GM21381 (cell line): ENCODE results near the gene INSR.
"Not testable (repeated sequence)": the region's sequence is repeated elsewhere in the genome, so short reads cannot be mapped to it uniquely, and the experiment has no call there.

Experiments
- ATAC-seq: cut with Tn5 transposase; IDR thresholded peaks from one replicate; pipeline ENCODE4 v1.9.1; 2021; ENCODE audit warnings: mild to moderate bottlenecking, moderate library complexity; ENCODE audit not compliant: unreplicated experiment

INSR gene

DNA sequence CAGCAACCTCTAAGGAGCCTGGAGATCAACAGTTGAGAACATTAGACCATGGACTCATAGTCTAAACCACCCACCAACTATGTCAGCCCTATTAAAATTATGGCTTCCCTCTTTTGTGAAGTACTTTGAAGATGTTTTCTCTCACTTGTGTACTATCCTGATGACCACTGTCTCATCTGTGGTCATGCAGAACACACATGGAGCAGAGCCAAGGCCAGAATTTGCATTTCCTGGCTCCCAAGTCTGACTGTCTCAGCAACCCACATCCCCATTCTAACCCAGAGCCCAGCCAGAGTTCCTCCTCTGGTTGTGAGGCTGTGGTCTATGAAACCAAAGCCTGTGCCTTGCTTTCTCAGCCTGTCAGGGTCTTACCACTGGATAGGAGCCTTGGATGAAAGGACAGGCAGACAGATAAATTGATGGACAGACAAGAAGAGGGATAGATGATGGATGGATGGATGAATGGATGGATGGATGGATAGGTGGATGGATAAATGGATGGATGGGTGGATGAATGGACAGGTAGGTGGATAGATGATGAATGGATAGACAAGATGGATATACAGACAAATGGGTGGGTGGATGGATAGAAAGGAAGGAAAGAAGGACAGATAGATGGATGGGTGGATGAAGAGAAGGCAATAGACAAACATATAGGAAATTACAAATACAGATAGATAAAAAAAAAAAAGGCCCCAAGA lies 189.3 kb downstream of the INSR start:
- ATAC-seq, result no peak

DNA sequence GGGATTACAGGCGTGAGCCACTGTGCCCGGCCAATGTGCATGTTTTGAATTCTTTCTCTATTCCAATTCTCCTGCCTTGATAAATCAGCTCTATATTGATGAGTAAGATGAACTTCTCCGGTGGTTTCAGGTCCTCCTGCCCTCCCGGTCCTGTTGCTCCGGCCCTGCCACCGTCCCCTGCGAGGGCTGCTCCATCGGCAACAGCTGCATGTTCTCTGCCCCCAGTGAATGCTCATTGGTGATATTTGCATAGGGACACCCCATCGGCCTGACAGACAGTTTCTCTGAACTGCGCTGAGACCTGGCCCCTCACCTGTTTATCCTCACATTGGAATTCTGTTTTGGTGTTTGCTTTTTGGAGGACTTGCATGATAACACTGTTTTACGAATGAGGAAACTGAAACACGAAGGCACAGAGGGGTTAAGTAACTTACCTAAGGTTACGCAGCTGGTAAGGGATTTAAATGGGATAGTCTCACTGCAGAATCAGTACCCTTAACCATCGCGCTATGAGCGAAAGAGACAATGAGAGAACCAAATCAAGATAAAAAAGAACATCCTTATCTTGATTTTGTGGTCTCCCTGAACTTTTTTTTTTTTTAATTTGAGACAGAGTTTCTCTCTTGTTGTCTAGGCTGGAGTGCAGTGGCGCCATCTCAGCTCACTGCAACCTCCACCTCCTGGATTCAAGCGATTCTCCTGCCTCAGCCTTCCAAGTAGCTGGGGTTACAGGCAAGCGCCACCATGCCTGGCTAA lies 192.5 kb downstream of the INSR start:
- no peak for ATAC-seq

DNA sequence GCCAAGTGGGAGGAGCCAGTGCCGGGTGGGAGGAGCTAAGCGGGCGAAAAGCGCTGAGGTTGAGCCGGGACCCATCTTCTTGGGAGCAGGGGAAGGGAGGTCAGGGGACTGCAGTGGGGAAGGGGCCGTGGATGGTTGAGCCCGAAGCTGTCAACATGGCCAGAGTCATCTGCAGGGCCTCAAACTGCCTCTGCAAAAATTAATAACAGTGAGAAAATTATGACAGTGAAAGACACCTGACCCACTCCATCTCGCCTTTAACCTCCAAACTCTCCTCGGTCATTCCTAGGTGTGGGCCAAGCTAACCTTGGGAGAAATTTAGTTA lies 194.7 kb downstream of the INSR start:
- no peak for ATAC-seq

DNA sequence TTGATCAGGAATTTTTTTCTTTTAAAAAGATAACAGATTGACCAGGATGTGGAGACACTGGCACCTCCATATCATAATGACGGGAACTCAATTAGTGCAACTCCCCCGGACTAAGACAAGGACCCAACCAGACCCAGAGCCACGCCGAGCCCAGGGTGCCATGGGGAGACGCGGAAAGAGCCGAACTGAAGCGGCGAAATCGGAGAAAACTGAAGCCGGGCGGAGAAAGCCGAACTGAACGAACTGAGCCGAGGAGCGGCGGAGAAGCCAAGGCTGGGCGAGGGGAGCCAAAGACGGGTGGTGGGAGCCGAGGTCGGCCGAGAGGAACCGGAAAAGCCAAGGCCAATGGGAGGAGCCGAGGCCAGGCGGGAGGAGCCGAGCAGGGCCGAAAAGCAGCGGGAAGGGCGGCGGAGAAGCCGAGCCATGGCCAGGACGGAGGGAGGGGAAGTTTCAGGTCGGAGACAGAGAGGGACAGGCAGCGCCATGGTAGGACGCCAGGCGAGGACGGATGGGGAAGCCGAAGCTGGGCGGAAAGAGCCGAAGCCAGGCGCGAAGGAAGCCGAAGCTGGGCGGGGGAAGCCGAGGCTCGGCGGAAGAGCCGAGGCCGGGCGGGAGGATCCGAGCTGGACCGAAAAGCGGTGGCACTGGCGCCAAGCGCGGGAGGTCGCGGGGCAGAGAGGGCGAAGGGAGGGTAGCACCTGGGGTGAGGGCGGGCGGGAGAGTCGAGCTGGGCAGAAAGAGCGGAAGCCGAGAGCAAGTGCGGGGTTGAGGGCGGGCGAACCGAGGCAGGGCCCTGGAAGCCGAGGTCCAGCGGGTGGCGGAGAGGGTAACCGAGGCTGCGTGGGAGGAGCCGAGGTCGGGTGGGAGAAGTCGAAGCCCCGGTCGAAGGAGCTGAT lies 195.3 kb downstream of the INSR start:
- peak; percentile 86 for ATAC-seq

DNA sequence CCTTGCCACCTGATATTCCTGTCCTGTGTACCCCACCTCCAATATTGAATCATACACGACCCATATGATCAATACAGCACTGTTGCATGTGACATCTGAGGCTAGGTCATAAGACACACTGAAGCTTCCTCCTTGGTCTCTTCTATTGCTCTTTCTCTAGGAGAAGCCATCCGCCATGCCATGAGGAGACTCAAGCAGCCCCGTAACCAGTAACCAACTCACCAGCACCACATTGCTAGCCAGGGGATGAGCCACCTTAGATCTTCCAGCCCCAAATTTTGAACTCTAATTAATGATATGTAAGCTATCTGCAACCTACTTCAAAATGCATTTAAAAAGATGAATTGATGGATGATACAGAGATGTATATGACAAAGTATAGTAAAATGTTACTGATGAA lies 196.1 kb downstream of the INSR start:
- no peak for ATAC-seq

DNA sequence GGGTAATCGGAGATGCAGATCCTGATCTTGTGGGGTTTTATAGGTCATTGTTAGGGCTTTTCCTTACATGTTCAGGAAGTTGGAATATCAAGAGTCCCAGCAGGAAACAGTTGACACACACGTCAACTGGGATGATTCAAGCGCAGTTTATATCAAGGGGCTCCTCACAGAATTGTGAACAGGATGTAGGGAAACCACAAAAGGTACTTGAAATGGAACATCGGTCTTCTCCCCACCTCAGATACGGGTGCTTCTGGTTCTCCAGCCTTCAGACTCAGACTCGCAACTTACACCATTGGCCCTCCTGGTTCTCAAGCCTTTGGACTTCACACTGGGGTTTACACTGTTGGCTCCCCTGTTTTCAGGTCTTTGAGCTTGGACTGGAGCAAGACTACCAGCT lies 205.2 kb downstream of the INSR start:
- no peak for ATAC-seq

DNA sequence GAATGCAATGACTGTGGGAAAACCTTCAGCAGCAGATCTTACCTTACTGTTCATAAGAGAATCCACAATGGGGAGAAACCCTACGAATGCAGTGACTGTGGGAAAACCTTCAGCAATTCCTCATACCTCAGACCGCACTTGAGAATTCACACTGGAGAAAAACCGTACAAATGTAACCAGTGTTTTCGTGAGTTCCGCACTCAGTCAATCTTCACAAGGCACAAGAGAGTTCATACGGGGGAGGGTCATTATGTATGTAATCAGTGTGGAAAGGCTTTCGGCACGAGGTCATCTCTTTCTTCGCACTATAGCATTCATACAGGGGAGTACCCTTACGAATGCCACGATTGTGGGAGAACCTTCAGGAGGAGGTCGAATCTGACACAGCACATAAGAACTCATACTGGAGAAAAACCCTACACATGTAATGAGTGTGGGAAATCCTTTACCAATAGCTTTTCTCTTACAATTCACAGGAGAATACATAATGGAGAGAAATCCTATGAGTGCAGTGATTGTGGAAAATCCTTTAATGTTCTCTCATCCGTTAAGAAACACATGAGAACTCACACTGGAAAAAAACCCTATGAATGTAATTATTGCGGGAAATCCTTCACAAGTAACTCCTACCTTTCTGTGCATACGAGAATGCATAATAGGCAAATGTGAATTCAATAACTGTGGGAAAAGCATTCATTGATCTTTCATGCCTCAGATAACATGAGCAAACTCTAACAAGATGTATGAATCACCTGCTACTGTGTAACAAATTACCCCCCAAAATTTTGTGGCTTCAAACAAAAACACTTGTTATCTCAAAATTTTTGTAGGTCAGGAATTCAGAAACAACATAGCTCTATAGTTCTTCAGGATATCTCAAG lies 210.9 kb downstream of the INSR start:
- ATAC-seq, result no peak

DNA sequence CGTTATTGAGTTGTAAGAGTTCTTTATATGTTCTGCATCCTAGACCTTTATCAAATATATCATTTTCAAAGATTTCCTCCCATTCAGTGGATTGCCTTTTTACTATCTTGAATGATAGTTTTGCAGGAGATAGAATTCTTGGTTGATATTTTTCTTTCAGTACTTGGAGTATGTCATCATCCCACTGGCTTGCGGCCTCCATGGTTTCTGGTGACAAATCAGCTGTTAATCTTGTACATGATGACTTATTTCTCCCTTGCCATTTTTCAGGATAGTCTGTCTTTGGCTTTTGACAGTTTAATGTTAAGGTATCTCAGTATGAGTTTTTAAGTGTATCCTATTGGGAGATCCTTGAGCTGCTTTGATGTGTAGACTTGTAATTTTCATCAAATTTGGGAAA lies 216.2 kb downstream of the INSR start:
- ATAC-seq, result no peak

DNA sequence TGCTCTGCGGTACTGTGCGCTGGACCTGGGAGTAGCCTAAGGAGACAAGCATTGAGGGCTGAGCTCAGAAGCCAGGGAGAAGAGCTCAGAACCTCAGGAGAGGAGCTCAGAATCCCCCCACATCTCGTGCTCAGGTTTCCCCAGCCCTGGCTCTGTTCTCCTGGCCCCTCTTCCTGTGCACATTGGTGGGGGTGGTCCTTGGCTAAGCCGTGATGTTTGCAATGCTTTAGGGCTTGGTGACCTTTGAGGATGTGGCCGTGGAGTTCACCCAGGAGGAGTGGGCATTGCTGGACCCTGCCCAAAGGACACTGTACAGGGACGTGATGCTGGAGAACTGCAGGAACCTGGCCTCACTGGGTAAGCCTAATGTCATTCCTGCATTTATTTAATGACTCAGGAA lies 218.1 kb downstream of the INSR start:
- ATAC-seq, result no peak

DNA sequence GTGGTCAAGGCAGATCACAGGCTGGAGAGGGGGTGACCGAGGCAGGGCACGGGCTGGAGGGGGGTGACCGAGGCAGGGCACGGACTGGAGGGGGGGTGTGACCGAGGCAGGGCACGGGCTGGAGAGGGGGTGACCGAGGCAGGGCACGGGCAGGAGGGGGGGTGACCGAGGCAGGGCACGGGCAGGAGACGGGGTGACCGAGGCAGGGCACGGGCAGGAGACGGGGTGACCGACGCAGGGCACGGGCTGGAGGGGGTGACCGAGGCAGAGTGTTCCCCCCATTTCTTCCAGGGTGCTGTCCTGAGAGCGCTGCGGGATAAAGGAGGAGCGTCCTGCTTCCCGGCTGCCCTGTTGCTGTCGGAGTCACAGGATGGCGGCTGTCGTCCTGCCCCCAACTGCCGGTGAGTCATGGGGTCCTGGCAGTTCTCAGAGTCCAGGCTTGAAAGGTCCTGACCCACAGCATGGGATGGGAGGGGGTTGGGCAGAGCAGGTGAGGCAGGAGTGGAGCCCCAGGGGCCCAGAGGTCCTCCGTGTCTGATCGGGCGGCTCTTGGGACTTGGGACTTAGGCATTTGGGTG lies 219.4 kb downstream of the INSR start:
- no peak for ATAC-seq

DNA sequence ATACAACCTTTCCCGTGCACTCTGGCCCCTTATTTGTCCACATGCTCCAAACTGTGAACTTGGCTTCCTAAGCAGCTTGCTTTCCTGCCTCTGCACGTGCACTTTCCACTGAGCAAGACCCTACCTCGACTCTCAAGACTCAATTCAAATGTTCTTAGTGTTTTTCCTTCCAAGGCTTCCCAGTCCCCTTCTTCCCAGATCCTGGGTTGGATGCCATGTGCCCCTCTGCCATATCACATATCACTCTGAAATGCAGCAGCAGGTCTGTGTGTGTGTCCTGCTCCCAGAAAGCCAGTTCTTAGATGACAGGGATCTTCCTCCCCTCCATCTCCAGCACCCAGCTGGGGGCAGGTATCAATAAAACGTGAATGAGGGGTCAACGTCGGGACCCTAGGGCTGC lies 221.7 kb downstream of the INSR start:
- ATAC-seq, result no peak

DNA sequence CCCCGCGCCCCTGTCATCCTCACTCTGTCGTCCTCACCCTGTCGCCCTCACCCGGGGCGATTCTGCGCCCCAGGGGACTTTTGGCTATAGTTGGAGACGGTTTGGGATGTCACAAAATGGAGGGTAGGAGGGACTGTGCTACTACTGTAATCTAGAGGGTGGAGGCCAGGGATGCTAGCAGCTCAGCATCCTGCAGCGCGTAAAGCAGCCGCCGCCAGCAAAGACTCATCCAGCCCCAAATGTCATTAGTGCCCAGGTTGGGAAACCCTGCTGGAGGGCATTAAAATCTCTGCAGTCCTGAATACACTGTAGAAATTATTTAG lies 224.3 kb downstream of the INSR start:
- ATAC-seq, result no peak

DNA sequence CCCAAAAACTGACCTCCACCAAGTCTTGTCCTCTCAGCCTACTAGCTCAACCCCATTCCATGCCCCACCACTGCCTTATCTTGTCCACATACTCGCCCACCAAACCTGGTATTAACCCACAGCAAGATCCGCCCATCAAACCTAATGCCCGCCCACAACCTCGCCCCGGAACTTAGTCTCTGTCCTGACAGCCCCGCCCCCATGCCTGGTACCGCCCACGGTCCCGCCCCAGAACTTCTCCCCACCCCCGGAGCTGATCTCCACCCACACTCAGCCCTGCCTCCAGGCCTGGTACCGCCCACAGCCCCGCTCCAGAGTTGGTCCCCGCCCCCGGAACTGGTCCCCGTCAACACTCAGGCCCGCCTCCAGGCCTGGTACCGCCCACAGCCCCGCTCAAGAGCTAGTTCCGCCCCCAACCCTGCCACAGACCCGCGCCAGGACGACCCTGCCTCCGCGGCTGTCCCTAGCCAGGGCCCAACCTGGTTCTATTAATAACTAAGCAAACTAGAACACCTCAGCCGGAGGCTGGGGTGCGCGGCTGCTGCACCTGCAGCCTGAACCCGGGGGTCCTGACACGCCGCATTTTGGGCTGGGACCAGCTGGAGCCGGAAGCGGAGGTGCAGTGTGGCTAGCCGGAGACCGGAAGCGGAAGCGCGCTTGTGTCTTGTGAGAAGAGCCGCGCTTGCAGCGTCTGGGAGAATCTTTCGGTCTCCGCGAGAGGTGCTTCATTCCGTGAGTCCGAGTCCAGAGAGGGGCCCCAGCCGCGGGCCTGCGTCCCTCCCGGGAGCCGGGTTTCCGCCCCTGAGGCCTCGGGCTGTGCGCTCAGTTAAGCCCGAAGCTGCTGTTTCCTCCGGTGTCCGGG lies 224.9 kb downstream of the INSR start, which contains the start of gene ZNF557:
Gene ZNF557 (plus strand): TSS at position 662 of the 862 bp plus-strand sequence. CDS start 5,372 bp downstream, outside the sequence.
- ATAC-seq, result peak; percentile 90

DNA sequence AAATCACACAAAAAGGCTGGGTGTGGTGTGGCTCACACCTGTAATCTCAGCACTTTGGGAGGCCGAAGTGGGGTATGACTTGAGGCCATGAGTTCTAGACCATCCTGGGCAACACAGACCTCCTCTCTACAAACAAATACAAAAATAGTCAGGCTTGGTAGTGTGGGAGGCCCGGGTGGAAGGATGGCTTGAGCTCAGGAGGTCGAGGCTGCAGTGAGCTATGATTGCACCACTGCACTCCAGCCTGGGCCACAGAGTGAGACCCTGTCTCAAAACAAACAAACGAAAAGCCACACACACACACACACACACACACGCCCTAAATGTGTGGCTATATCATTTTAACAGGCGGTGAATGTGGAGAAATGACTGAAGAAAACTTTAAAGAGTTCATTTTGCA lies 225.6 kb downstream of the INSR start:
- ATAC-seq, result no peak

DNA sequence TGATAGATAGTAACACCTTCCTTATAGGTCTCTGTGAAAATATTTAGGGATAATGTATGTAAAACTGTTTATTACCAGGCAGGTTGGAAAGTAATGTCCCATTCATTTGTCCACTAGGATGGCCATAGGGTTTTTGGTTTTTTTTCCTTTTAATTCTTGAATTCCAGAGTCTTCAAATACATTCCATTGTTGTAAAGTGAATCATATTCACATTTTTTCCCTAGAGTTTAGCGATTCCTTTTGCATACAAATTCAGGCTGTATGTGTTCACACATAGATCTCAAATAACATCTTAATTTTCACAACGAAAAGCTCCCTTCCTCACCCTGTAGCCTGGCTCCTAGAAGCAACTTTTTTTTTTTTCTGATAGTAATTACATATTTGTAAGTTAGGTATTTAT lies 226.5 kb downstream of the INSR start:
- ATAC-seq, result no peak

DNA sequence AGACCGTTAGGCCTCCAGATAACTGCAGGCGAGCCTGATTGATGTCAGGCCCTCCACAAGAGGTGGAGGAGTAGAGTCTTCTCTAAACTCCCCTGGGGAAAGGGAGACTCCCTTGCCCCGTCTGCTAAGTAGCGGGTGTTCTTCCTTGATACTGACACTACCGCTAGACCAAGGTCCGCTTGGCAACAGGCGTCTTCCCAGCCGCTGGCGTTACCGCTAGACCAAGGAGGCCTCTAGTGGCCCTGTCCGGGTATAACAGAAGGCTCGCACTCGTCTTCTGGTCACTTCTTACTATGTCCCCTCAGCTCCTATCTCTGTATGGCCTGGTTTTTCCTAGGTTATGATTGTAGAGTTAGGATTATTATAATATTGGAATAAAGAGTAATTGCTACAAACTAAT lies 227.1 kb downstream of the INSR start:
- not testable (repeated sequence) for ATAC-seq

DNA sequence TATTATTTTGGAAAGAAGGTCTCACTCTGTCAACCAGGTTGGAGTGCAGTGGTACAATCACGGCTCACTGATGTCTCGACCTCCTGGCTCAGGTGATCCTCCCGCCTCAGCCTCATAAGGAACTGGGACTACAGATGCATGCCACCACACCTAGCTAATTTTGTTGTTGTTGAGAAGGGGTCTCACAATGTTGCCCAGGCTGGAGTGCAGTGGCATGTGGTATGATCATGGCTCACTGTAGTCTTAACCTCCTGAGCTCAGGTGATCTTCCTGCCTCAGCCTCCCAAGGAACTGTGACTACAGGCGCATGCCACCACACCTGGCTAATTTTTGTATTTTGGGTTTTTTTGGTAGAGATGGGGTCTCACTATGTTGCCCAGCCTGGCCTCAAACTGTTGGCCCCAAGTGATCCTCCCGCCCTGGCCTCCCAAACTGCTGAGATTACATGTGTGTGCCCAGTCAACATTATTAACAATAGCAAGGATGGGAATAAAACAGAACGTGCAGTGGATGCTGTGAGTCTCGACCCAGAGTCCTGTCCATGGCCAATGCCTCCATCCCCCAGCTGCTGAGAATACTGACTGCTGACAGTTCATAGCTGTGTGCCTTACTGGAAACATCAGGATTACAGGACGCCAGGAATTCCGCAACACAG lies 230.3 kb downstream of the INSR start:
- ATAC-seq, result no peak

DNA sequence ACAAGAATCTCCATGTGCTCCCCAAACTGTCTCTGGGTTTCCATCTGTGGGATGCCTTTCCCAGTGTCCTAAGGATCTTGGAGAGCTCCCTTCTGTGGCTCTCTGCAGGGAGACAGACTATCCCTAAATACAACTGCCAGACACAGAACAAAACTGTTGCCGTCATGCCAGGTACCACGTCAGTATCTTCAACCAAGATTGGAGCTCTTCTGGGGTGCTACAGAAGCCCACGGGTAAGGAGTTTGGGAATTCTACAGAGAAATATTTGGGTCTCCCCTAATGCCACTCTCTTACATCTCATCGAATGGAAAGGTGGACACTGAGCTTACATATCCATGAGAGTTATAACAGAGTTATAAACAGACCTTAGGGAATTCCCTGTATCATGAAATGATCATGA lies 230.9 kb downstream of the INSR start:
- no peak for ATAC-seq
